GM21529 (cell line): ENCODE results near the gene CRAMP1.
"Not testable (repeated sequence)": the region's sequence is repeated elsewhere in the genome, so short reads cannot be mapped to it uniquely, and the experiment has no call there.

Experiments
- ATAC-seq: cut with Tn5 transposase; IDR thresholded peaks from one replicate; pipeline ENCODE4 v1.9.1; 2021; ENCODE audit not compliant: unreplicated experiment

The CRAMP1 gene

GRCh38 chr16:1708083-1708767 lies 96.1 kb downstream of the CRAMP1 start:
- no peak for ATAC-seq

DNA sequence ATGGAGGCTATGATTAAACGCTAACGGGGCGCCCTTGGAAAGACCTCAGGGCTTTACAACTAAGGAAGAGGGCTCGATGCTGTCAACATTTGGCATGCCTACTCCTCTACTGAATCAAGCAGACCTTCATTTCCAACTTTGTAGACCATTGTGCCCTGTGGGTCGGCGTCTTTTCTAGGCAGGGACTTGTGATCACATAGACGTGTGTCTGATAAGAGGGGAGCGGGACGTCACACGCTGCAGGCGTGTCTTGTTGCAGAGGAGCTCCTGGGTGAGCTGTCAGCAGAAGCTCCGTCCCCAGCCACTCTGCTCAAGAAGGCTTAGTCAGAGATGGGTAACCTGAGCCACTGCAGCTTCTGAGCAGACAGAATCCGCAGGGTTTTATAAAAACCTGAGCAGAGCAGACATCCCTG lies 96.6 kb downstream of the CRAMP1 start:
- no peak for ATAC-seq

DNA sequence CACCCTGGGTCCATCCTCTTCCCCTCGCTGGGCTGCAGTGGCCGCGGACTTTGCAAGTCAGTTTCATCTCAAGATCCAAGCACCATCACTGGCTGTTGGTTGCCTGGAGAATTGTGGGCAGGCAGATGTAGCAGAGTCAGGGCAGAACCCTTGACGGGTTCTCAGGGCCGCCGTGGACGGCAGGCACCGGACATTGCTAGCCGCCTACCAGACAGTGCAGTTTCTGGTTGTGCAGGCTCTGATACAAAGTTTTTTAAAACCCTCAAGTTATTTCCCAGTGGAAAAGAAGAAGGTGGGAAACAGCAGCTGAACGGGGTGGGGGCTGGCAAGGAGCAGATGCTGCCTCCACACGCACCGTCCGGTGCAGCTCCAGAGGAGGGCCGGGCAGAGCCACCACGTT lies 97.2 kb downstream of the CRAMP1 start:
- ATAC-seq = no peak

DNA sequence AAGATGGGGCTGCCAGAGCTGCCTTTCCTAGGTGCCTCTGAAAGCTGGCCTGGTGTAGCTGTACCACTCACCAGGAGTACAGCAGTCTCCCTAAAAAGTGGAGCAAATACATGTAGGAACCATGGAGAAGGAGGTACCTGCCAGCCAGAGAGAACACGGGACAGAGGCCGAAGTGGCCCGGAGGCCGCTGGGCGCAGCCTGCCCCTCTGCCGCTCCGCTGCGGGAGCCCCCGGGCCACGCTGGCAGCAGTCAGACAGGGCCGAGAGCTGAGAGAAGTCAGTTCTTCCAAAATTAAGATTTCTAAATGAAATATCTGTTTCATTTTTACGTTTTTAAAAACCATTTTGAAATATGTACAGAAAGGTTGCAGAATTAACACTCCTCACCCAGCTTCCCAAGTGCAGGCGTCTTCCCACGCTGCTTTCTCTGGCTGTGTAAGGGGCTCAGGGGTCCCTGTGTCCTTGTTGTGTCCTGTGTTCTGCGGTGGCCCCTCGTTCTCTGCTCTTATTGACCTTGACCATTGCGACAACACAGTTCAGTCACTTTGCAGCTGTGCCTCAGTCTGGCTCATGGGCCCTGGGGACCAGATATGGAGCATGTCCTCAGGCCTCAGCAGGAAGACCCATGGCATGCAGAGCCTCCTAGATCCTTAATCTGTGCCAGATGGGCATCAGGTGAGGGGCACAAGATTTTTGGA lies 98.8 kb downstream of the CRAMP1 start:
- ATAC-seq = no peak

GRCh38 chr16:1712791-1713261 lies 100.7 kb downstream of the CRAMP1 start:
- no peak for ATAC-seq

DNA sequence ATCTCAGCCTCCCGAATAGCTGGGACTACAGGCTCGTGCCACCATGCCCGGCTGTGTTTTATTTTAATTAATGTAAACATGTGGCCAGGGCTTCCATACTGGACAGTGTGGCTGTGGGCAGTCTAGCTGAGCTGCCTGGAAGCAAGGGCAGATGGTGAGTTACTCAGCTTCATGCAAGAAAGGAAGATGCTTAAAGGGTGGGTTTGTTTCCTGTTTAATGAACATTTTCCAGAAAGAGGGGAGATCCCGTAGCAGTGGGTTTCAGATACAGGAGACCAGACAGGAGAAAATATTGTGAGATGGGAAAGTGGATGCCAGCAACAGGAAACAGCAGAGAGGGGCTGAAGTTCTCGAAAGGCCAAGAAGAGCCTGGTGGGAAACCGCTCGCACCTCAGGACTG lies 101.2 kb downstream of the CRAMP1 start:
- ATAC-seq = no peak

DNA sequence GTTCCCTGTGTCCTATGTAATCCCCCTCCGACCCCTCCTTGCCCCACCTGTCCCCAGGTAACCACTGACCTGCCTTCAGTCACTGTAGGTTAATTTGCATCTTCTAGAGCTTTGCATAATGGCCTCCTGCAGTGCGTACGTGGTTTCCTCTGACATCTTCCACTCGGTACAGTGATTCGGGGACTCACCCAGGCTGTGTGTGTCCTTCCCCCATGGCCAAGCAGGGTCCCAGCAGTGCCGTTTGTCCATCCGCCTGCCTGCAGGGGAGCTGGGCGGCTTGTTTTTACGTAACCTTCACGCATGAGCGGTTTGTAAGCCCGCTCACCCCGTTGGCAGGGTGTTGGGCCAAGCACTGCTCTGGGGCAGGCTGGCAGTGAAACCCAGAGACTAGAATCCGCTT lies 101.8 kb downstream of the CRAMP1 start:
- ATAC-seq = no peak

- ATAC-seq = no peak
Measured at GRCh38 chr16:1715220-1715619, 103.1 kb downstream of the CRAMP1 start.

DNA sequence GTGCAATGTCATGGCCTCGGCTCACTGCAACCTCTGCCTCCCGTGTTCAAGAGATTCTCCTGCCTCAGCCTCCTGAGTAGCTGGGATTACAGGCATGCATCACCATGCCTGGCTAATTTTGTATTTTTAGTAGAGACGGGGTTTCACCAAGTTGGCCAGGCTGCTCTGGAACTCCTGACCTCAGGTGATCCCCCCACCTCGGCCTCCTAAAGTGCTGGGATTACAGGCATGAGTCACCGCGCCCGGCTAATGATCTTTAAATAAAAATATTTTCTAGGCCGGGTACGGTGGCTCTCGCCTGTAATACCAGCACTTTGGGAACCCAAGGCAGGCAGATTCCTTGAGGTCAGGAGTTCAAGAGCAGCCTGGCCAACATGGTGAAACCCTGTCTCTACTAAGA lies 106.1 kb downstream of the CRAMP1 start:
- ATAC-seq = not testable (repeated sequence)

DNA sequence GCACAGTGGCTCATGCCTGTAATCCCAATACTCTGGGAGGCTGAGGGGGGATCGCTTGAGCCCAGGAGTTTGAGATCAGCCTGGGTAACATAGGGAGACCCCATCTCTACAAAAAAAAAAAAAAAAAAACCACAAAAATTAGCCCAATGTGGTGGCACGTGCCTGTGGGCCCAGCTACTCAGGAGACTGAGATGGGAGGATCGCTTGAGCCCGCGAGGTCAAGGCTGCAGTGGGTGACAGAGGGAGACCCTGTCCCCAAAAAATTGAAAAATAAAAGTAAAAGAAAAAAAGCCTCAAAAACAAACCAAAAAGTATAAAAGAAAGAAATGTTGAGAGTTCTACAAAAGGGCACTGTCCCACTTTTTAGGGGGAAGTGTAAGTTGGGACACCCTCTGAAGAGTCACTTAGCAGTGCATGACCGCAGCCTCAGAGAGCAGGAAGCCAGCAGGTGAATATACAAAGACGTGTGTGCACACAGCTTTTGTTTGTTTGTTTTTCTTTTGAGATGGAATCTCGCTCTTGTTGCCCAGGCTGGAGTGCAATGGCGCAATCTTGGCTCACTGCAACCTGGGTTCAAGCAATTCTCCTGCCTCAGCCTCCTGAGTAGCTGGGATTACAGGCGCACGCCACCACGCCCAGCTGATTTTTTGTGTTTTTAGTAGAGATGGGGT lies 107.5 kb downstream of the CRAMP1 start:
- not testable (repeated sequence) for ATAC-seq

- no peak for ATAC-seq
Measured at GRCh38 chr16:1721372-1721771, 109.2 kb downstream of the CRAMP1 start.

GRCh38 chr16:1723450-1724147 lies 111.4 kb downstream of the CRAMP1 start:
- ATAC-seq = no peak

DNA sequence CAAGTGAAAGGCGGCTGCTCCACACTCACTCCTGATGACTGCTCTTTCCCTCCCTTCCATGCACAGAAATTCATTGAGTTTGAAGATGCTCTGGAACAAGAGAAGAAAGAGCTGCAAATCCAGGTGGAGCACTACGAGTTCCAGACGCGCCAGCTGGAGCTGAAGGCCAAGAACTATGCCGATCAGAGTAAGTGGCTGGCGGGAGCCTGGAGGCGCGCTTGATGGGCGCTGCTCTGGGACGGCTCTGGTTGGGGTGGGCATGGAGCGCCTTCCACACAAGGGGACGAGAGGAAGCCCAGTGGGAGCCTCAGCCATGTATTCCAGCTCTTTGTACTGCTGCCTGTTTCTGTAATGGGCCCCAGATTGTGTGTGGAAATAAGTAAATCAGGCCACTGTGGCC lies 112.3 kb downstream of the CRAMP1 start:
- no peak for ATAC-seq

DNA sequence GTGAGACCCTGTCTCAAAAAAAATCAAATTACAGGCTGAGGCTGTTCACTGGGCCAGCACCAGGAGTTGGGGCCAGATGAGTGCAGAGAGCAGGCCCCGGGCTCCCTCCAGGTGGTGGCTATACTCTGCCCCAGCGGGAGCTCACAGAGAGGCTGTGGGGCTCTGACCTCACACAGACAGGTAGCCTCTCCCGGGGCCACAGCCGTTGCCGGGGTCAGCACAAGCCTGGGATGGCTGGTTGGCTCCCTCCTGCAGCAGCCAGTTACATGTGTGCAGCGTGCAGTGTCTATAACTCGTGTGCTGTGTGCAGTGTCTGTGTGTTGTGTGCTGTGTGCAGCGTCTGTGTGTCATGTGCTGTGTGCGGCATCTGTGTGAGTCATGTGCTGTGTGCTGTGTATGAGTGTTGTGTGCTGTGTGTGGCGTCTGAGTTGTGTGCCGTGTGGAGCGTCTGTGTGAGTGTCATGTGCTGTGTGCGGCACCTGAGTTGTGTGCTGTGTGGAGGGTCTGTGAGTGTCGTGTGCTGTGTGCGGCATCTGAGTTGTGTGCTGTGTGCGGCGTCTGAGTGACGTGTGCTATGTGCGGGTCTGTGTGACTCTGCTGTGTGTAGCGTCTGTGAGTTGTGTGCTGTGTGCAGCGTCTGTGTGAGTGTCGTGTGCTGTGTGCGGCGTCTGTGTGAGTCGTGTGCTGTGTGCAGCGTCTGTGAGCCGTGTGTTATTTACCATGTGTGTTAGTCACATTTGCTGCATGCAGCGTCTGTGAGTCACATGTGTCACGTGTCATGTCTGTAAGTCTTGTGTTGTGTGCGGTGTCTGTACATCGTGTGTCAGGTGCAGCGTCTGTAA lies 114.7 kb downstream of the CRAMP1 start:
- no peak for ATAC-seq
